Left cardiac atrium (tissue), 4 donors: ENCODE results near the gene GOLT1A. TPM values are rescaled to one million over a fixed set of nuclear protein-coding genes. Genes with fewer than 3 reads are reported as not detected.
A peak's percentile ranks its signal among the peaks of the same experiment; 100 is the strongest.
"Not testable (repeated sequence)": the region's sequence is repeated elsewhere in the genome, so short reads cannot be mapped to it uniquely, and the experiment has no call there.

Experiments used
- ATAC-seq, 2 donors: fragments of 200-7000 bp; cut with Tn5 transposase; one replicate each; pipeline ENCODE4 v1.9.1; 2020; ENCODE audit warnings: mild to moderate bottlenecking in 2 of 2, moderate library complexity in 2 of 2
- DNase-seq: peaks from one replicate; pipeline ENCODE4 v3.0.0-alpha.2; 2020
- intact Hi-C, 2 donors: fragments of 100-400 bp; cut with DNase I; formaldehyde crosslinking; loops; one replicate each; pipeline versions ENCODE4 v1.14.1 to v1.15.1; 2022 to 2023
- total RNA-seq, 2 donors: library from RNA; stranded (reverse); fragmentation: NEBNext Ultra II Directional; extraction: Animal tissue kit (Norgen Biotek cat#: 25700); gene quantifications; one replicate each; pipeline ENCODE4 v1.2.1, GENCODE V29; 2021
- donor health status: DM: no; HTN: yes; CAD: no.
- donor health status: DM: no; HTN: yes; CAD: no; lungs with severe emphysema.
- donor health status: DM: yes; HTN: yes; CAD: no.
- donor health status: Dilated cardiomyopathy.

GOLT1A gene
- total RNA-seq, 2 donors from 2014 or later, result not detected

GRCh38 chr1:204251286-204251685 is 37.5 kb upstream of the GOLT1A start:
- intact Hi-C loops, result loop anchor here in 1 of 2 donors (10.0 kb wide), 1 partner anchor 114 kb away; no protein-coding TSS in a partner anchor
- ATAC-seq, result no peak
- DNase-seq, result no peak

- intact Hi-C loops, result loop anchor here in 1 of 2 donors (10.0 kb wide), 1 partner anchor 114 kb away; no protein-coding TSS in a partner anchor
- DNase-seq (no peak), ATAC-seq (peak; percentile 23 to 76)
These were observed 36.7 kb upstream of the GOLT1A start for GRCh38 chr1:204250428-204251030.

GRCh38 chr1:204249736-204250427 is 36.1 kb upstream of the GOLT1A start:
- ATAC-seq, result no peak
- no peak for DNase-seq
- intact Hi-C loops, result loop anchor here in 1 of 2 donors (10.0 kb wide), 1 partner anchor 115 kb away; no protein-coding TSS in a partner anchor

GRCh38 chr1:204248954-204249353 is 35.2 kb upstream of the GOLT1A start:
- ATAC-seq (no peak), DNase-seq (no peak)
- intact Hi-C loops, result no loop called here

GRCh38 chr1:204246876-204247275 is 33.1 kb upstream of the GOLT1A start:
- DNase-seq (no peak), ATAC-seq (no peak)
- intact Hi-C loops, result no loop called here

GRCh38 chr1:204242920-204243319 is 29.1 kb upstream of the GOLT1A start:
- intact Hi-C loops, result no loop called here
- DNase-seq (no peak), ATAC-seq (no peak)

GRCh38 chr1:204241914-204242313 is 28.1 kb upstream of the GOLT1A start:
- intact Hi-C loops, result no loop called here
- no peak for ATAC-seq

GRCh38 chr1:204241050-204241449 is 27.3 kb upstream of the GOLT1A start:
- intact Hi-C loops, result no loop called here
- ATAC-seq, result no peak
- no peak for DNase-seq

More at GRCh38 chr1:204241914-204242313, 28.1 kb upstream of the GOLT1A start:
- DNase-seq, result no peak

- no peak for DNase-seq
- ATAC-seq, result no peak
- intact Hi-C loops, result no loop called here
These were observed 26.4 kb upstream of the GOLT1A start for GRCh38 chr1:204240233-204240632.

GRCh38 chr1:204239401-204239800 is 25.6 kb upstream of the GOLT1A start:
- intact Hi-C loops, ATAC-seq, DNase-seq: not testable (repeated sequence)

GRCh38 chr1:204238520-204238919 is 24.7 kb upstream of the GOLT1A start:
- intact Hi-C loops, ATAC-seq, DNase-seq: not testable (repeated sequence)

- intact Hi-C loops, DNase-seq, ATAC-seq: not testable (repeated sequence)
These were observed 23.7 kb upstream of the GOLT1A start for GRCh38 chr1:204237515-204237914.

GRCh38 chr1:204232526-204232925 is 18.7 kb upstream of the GOLT1A start:
- ATAC-seq (peak in 1 of 2 donors; percentile 78), DNase-seq (no peak)
- intact Hi-C loops, result no loop called here

- intact Hi-C loops, result no loop called here
- DNase-seq (no peak), ATAC-seq (no peak)
These were observed 16.4 kb upstream of the GOLT1A start for GRCh38 chr1:204230211-204230610.

- intact Hi-C loops, result no loop called here
- no peak for ATAC-seq
- no peak for DNase-seq
These were observed 15.1 kb upstream of the GOLT1A start for GRCh38 chr1:204228896-204229295.

- intact Hi-C loops, result no loop called here
- DNase-seq (no peak), ATAC-seq (no peak)
These were observed 14.4 kb upstream of the GOLT1A start for GRCh38 chr1:204227996-204228785.

- intact Hi-C loops, result no loop called here
- no peak for ATAC-seq
- DNase-seq, result no peak
These were observed 13.6 kb upstream of the GOLT1A start for GRCh38 chr1:204227351-204227750.

- DNase-seq (no peak), ATAC-seq (no peak)
- intact Hi-C loops, result no loop called here
These were observed 12.3 kb upstream of the GOLT1A start for GRCh38 chr1:204225841-204226735.

GRCh38 chr1:204224655-204225054 is 10.9 kb upstream of the GOLT1A start:
- intact Hi-C loops, result no loop called here
- ATAC-seq (no peak), DNase-seq (no peak)
